Stimulated activated CD4-positive, alpha-beta T cell treated with anti-CD3 and anti-CD28 coated beads, Interleukin-15, amount 100 ng/mL, for 24 hours (primary cell): ENCODE data around the gene FUZ.

Experiments
- DNase-seq: peaks from one replicate; pipeline ENCODE4 v3.0.0-alpha.2; 2020

FUZ gene

DNA sequence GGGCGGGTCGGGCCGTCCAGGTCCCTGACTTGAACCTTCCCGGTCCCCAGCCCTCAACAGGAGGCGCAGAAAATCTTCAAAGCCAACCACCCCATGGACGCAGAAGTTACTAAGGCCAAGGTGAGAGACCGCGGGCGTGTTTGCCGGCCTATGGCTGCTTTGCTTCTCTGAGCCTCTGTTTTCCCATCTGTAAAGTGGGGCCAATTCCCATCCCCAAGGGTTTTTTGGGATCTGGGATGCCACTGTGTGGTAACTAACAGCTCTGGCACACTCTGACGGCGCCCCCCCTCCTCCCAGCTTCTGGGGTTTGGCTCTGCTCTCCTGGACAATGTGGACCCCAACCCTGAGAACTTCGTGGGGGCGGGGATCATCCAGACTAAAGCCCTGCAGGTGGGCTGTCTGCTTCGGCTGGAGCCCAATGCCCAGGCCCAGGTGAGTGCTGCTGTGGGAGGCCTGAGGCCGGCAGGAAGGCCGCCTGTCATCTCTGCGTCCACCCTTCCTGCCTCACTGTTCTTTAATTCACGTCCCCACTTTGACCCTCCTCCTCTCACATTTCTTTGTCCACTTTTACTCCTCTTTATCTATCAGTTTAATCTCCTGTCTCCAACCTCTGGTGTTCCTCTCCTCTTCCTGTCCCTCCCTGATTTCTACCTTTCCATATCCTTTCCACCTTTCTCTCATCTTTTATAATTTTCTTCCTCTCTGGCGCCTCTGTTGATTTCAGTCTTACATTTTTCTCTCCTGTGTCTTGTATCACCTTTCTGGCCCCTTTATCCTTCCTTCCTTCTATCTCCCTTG lies 7.1 kb downstream of the FUZ start:
- no peak for DNase-seq

DNA sequence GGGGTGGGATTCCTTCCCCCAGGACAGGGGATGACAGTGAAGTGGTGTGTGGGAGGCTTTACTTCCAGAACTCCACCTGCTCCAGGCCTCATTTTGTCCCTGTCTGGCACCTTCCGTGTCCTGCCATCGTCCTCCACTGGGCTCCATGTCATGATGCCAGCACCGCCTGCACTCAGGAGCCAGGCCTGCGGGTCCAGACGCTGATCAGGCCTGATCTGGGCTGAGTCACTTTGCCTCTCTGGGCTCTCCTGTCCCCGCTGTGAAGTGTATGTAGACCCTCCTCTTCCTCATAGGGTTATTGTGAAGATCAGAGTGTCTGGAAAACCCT lies 9.6 kb downstream of the FUZ start:
- no peak for DNase-seq

DNA sequence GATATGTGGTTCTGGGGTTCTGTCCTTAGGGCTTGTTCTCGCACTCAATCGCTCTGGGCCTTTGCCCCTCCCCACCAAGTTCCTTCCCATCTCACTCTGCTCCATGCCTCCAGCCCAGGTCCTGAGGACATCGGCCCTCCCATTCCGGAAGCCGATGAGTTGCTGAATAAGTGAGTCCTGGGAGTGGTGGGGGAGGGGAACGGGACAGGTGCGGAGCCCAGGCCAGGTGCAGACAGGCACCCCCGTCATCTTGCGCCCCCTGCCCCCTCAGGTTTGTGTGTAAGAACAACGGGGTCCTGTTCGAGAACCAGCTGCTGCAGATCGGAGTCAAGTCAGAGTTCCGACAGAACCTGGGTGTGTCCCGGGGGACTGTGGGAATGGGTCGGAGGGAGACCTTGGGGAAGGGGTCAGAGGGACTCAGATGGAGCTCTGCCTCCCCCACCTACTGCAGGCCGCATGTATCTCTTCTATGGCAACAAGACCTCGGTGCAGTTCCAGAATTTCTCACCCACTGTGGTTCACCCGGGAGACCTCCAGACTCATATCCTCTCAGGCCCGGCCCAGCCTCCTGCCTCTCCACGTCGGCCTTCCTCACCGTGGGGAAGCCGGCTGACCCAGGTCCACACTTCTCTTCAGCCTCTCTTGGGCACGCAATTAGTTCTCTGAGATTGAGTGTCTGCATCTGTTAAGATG lies 10.1 kb downstream of the FUZ start:
- no peak for DNase-seq

DNA sequence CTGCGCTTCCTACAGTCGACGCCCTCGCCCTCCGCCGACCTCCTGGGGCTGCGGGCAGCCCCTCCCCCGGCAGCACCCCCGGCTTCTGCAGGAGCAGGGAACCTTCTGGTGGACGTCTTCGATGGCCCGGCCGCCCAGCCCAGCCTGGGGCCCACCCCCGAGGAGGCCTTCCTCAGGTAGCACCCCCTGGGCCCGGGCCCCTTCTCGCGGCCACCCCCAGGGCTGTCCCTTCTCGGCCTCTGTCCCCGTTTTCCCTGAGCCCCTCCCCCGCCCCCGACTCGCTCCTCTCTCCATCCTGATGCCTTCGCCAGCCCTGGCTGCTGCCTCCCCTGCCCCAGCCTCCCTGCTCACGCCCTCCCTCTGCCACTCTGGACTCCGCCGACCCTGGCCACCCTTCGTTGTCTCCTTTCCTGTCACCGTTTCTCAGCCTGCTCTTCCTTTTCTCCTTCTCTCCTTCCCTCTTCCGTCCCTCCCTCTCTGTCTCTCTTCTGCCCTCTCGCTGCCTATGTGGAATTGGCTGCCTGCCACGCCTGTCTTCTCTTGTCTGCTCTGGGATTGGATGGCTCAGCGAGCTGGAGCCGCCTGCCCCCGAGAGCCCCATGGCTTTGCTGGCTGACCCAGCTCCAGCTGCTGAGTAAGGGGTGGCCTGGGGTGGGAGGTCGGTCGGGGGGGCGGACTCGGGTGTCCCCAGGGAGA lies 11.0 kb downstream of the FUZ start:
- DNase-seq, result no peak

DNA sequence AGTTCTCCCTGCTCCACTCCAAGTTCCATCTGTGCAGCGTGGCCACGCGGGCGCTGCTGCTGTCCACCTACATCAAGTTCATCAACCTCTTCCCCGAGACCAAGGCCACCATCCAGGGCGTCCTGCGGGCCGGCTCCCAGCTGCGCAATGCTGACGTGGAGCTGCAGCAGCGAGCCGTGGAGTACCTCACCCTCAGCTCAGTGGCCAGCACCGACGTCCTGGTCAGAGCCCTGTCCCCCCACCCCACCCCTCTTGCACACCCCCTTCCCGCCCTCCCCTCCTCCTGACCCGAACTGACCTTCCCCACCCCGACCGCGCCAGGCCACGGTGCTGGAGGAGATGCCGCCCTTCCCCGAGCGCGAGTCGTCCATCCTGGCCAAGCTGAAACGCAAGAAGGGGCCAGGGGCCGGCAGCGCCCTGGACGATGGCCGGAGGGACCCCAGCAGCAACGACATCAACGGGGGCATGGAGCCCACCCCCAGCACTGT lies 11.6 kb downstream of the FUZ start:
- no peak for DNase-seq

DNA sequence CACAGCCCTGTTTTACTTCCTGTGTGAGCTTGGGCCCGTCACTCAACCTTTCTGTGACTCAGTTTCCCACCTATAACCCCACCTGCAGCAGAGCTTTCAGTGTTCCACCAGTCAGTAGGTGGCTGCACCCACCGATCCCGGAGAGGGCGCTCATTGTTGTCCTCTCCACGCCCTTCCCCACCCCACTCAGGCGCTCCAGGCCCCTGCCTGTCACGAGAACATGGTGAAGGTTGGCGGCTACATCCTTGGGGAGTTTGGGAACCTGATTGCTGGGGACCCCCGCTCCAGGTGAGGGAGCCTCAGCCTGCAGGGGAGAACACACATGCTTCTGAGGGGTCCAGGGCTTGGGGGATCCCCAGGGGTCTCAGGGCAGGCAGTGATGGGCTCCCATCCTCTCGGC lies 12.3 kb downstream of the FUZ start:
- no peak for DNase-seq

DNA sequence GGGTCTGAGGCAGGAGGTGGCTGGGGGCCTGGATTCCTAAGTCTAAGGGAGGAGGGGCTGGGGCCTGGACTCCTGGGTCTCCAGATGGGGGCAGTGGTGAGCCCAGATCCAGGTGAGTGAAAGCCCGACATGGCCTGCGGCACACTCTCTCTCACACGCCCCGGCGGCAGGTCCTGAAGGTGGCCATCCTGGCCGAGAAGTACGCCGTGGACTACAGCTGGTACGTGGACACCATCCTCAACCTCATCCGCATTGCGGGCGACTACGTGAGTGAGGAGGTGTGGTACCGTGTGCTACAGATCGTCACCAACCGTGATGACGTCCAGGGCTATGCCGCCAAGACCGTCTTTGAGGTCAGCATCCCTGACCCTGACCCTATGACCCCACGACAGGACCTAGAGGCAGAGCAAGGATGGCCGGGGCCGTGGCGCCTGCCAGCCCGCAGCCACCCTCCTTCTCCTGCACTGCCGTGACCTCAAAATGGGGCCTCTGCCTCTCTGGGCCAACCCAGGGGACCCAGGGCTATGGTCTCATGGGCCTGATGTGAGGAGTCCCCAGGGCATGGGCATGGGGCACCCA lies 13.2 kb downstream of the FUZ start:
- peak; percentile 22 for DNase-seq

DNA sequence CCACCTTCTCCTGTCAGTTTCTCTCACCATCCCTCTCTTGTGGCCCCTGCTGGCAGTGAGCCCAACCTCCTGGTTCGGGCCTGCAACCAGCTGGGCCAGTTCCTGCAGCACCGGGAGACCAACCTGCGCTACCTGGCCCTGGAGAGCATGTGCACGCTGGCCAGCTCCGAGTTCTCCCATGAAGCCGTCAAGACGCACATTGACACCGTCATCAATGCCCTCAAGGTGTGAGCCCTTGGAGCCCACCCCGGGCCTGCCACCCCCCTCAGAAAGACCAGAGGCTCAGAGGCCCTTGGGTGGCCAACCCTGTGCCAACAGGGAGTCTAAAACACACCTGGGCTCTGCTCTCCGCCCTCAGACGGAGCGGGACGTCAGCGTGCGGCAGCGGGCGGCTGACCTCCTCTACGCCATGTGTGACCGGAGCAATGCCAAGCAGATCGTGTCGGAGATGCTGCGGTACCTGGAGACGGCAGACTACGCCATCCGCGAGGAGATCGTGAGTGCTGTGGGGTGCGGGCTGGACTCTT lies 13.8 kb downstream of the FUZ start:
- DNase-seq, result no peak

DNA sequence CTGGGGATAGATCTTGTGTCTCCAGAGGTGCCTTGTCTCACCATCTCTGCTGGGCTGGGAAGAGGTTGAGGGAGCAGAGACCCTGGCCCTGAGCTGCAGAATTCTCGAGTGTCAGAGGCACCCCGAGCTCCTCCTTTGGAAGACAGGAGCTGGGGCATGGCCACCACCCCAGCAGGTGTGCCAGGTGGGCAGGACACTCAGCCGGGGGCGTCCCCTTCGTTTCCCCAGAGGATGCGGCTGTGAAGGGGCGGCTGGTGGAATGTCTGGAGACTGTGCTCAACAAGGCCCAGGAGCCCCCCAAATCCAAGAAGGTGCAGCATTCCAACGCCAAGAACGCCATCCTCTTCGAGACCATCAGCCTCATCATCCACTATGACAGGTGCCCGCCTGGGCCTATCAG lies 14.5 kb downstream of the FUZ start:
- DNase-seq, result no peak

DNA sequence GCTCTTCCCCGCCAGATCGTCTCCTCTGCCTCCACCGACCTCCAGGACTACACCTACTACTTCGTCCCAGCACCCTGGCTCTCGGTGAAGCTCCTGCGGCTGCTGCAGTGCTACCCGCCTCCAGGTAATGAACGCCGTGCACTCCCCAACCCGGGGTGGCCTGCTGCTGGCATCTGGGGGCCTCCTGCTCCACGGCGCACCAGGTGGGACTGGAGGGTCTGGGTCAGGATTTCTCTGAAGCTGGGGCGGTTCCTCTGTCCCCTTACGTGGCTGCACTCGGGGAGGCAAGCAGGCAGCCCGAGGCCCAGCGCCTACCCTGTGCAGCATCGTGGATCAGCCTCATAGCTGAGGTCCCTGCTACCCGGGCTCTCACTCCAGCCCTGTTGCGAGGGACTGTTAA lies 17.5 kb downstream of the FUZ start:
- DNase-seq, result no peak

DNA sequence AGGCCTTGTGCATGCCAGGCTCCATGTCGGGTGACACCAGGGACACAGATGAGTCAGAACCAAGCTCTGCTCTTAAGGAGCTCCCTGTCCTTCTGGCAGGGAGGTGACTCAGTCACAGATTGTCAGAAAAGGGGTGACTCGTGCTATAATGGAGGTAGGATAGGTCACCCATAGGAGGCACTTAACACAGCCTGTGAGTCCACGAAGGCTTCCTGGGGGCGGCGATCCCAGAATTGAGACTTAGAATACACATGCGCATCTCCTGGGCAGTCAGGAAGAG lies 19.6 kb downstream of the FUZ start:
- DNase-seq, result peak; percentile 39

DNA sequence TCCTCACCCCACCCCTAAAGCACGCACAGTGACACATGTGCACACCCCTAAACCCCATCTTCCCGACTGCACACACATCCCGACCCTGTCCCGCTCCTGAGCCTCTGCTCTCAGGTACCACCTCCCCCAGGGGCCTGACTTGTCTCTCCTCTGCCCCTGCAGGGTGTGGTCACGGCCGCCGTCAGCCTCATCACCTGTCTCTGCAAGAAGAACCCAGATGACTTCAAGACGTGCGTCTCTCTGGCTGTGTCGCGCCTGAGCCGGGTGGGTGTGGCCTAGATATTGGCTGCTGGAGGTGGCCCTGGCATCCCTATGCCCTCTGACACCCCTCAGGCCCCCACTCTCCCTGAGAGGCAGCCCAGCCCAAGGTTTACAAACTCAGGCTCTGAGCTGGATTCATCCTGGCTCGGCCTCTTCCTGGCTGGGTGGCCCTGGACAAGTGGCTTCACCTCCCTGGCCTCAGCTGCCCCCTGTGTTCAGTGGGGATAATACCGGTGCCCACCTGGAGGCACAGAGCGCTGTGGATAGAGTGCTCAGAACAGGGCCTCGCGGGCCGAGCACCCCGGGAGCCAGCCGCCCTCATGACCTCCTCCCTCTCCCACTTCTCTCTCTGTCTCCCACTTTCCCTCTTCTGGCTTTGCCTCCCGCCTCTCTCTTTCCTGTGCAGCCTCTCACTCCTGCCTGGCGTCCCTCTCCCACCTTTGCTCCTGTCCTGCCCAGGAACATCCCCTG lies 20.1 kb downstream of the FUZ start:
- DNase-seq, result no peak

DNA sequence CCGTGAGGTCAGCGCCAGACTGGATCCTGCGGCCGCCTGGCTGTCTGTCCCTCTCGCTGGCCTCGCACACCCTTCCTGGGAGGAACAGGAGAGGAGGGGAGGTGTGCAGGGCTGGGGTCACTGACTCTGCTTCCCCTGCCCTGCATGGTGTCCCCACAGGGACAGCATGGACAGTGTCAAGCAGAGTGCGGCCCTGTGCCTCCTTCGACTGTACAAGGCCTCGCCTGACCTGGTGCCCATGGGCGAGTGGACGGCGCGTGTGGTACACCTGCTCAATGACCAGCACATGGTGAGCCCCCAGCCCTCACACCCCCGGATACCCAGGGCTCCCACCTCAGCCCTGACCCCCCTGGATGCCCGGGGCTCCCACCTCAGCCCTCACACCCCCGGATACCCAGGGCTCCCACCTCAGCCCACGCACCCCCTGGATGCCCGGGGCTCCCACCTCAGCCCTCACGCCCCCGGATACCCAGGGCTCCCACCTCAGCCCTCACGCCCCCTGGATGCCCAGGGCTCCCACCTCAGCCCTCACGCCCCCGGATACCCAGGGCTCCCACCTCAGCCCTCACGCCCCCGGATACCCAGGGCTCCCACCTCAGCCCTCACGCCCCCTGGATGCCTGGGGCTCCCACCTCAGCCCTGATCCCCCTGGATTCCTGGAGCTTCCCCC lies 21.2 kb downstream of the FUZ start:
- no peak for DNase-seq

DNA sequence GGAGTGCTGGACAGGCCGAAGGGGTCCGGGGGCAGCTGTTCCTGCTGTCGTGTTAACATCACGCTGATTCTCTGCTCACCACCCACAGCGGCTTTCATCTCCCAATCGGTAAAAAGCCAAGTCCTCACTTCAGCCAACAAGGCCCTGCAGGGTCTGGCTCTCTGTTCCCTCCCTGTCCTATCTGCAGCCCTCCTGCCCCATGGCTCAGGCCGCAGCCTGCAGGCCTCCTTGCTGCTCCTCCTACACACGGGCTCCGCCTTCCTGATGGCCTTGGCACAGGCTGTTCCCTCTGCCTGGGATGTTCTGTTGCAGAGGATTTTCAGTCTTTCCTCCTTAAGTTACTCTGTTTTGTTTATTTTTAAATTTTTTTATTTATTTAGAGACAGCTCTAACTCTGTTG lies 22.2 kb downstream of the FUZ start:
- DNase-seq, result no peak

DNA sequence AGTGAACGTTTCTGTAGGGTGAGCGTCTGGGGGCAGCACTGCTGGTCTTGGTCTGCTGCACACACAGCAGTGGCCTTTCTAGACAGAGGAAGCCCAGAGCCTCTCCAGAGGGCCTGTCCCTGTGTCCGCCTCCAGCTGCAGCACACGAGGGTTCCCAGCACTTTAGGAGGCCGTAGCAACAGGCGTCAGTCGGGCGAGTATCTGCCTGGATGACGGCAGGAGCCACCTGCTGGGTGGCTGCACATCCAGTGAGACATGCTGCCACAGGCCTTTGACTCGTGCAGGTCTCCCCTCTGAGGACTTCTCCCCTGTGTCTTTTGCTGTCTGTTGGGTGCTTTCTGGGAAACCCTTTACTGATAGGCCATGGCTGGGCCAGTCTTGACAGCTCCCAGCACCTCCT lies 24.2 kb downstream of the FUZ start:
- DNase-seq, result no peak

DNA sequence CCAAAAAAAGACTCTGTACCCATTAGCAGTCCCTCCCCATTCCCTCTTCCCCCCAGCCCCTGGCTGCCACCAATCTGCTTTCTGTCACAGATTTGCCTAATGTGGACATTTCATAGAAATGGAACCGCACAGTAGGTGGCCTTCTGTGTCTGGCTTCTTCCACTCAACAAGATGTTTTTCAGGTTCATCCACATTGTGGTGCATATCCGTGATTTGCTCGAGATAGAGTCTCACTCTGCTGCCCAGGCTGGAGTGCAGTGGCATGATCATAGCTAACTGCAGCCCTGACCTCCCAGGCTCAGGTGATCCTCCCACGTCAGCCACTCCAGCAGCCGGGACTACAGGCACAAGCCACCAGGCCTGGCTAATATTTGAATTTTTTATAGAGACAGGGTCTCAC lies 25.3 kb downstream of the FUZ start:
- no peak for DNase-seq

DNA sequence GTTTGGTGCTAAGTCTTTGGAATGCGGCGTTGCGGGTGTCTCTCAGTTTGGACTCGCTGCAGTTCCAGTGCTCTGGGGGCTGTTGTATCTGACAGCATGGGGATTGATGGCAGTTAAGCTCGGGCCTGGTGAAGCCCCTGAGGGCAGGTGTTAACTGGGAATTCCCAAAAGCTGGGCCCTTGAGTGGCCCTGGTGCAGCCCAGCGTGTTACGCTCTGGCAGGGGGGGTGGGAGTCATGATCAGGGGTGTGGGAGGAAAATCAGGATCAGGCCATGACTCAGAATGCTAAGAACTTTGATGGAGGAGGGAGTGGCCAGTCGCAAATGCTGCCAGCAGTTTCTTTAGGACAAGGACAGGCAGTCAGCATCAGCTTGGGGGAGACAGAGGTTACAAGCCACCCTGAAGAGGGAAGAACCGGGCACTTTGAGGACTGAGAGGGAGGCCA lies 26.7 kb downstream of the FUZ start:
- no peak for DNase-seq

DNA sequence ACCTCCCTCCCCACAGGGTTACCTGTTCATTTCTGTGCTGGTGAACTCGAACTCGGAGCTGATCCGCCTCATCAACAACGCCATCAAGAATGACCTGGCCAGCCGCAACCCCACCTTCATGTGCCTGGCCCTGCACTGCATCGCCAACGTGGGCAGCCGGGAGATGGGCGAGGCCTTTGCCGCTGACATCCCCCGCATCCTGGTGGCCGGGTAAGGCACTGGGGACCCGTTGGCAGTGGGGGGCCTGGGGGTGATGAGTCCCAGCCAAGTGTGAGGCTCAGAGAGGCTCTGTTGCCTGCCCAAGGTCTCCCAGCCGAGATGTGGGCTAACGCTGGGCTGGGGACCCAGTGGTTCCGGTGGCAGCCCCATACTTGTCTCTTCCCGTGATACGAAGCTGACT lies 30.6 kb downstream of the FUZ start:
- DNase-seq, result no peak

DNA sequence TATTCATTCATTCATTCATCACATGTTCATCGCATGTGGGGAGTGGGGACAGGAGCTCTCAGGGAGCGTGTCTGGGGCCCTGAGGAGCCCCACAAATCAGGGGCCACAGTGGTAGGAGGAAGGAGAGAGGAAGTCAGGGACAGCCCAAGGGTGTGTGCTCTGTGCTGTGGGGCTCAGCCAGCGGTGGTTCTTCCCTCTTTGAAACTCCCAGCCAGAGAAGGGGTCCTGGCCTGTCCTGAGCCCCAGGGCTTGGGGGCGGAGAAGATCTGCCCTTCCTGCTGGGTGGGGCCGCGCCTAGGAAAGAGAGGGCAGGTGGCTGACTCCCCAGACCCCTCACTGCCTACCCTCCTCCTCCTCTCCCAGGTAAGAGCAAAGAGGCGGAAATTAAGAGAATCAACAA lies 31.7 kb downstream of the FUZ start:
- no peak for DNase-seq

DNA sequence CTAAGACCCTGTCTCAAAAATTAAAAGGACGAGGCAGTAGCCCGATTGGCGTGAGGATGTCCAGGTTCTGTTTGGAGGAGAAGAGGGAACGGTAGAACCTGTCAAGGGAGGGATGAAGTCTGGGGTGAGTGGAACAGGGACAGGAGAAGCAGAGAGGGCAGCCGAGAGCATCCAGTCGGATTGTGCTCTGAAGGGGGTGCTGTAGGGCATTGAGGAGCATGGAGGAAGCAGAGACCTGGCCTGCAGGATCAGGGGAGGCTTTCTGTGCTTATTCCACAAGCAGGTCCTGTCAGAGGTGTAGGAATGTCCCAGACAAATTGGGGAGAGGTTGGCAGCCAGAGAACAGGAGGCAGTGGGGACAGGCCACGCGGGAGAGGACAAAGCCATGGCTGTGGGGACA lies 32.2 kb downstream of the FUZ start:
- no peak for DNase-seq

DNA sequence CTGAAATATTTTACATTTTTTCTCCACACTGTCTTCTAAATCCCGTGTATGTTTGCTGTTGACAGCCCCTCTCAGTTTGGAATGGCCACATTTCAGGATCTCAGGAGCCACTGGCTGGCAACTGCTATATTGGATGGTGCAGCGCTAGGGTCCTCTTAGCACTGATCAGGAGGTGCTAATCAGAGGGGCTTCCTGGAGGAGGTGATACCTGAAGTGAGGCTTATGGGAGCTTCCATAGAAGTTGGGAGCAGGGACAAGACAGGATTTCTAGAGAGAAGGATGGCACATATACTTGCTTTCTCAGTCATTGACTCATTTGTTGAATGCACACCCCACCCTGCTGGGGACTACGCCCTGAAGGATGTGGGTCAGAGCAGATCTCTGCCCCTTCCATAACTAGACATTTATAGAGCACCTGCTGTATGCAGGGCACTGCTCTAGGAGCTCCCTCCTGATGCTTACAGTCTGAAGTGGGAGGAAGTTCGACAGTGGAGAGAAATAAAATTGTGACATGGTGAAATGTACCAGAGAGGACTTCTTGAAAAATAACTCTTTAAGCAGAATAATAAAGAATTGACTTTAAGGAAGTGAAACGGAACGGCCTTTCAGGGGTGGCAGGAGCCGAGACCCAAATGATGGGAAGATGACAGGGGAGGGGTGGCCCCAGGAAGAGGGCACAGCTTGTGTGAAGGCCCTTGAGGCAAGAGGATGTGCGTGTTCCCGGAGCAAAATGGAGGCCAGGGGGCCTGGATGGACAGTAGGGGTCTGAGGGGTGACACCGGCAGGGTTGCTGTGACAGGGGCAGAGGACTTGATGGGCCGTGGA lies 33.1 kb downstream of the FUZ start:
- no peak for DNase-seq

DNA sequence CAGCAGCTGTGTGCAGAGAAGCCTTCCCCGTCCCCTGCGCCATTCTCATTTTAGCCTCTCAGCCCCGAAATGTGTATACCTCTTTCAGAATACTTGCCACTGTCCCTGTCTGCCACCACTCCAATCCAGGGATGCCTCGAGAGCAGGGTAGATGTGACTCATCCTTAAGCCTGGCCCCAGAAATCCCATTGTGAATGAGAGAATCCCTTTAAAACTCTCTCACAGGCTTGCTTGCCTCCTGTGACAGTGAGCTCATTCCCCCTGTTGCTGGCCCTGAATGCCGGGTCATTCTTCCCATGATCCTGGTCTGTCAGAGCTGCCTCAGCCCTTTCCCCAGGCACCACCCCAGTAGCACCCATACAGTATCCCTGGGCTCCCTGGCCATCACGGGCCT lies 36.7 kb downstream of the FUZ start:
- DNase-seq, result no peak
